ENCODE results near the gene MYO1D.

The MYO1D gene

DNA sequence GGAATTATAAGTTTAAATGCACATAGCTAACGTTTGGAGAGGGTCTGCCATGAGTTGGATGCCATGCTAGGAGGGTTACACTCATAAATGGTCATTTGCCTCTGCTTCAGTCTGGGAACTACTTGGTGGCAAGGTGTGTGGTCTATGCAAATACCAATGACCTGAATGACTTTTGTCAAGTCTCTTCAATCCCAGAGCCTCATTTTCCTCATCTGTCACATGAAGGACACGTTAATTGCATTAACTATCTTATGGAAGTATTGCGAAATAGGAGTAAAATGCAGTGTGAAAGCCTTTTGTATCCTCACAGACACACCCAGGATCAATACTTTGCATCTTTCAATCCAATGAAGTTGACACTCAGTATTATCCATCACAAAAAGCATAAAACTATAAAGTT is 327.4 kb downstream of the MYO1D start:
- no peak for DNase-seq (ENCODE audit: low read depth)
- H3K4me3 ChIP-seq (ENCODE audit: low read depth, low read length), result no peak overlapping the region
- TF ChIP-seq, protein P1, sequence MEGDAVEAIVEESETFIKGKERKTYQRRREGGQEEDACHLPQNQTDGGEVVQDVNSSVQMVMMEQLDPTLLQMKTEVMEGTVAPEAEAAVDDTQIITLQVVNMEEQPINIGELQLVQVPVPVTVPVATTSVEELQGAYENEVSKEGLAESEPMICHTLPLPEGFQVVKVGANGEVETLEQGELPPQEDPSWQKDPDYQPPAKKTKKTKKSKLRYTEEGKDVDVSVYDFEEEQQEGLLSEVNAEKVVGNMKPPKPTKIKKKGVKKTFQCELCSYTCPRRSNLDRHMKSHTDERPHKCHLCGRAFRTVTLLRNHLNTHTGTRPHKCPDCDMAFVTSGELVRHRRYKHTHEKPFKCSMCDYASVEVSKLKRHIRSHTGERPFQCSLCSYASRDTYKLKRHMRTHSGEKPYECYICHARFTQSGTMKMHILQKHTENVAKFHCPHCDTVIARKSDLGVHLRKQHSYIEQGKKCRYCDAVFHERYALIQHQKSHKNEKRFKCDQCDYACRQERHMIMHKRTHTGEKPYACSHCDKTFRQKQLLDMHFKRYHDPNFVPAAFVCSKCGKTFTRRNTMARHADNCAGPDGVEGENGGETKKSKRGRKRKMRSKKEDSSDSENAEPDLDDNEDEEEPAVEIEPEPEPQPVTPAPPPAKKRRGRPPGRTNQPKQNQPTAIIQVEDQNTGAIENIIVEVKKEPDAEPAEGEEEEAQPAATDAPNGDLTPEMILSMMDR (IDR thresholded peaks at IDR 0.05; ENCODE audit: control insufficient read depth, extremely low read depth, insufficient read depth), result no peak

DNA sequence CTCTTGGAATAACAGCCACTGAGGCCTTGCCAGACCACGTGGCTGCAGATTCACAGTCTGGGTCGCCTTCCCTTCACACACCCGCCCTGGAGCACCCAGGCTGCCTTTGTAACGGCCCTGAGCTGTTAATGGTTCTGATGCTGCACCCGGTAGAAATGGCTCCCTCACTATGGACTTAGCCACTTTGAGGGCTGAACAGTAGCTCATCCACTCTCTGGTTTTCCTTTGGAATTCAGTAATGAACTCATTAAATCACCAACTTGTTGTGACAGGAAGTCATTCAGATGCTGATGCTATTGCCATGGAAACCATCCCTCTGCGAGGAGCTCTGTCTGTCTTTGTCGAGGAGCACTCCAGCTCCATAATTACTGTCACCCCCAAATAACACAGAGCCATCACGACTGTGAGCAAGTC is 330.9 kb downstream of the MYO1D start:
- no peak for DNase-seq (ENCODE audit: low read depth)
- no peak overlapping the region for H3K4me3 ChIP-seq (ENCODE audit: low read depth, low read length)
- TF ChIP-seq, protein P1 (IDR thresholded peaks at IDR 0.05; ENCODE audit: control insufficient read depth, extremely low read depth, insufficient read depth), result no peak

DNA sequence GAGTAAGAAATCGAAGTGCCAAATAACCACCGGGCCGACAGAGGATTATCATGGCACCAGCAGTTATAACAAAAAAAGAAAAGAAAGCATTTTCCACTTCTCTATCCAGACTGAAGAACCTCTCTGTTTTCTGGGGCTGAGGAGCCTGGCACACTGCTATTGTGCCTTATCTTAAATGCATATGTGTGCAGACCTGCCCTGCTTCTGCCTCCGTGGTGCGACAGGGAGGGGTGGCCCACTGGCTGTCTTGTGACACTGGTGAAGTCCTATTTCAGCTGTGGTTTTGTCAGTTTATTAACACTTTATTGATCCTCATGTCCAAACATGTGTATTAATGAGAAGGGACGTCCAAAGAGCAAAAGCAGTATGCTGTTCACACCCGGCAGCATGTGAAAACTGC is 334.7 kb downstream of the MYO1D start:
- TF ChIP-seq, protein P1 (IDR thresholded peaks at IDR 0.05; ENCODE audit: control insufficient read depth, extremely low read depth, insufficient read depth), result no peak
- no peak for DNase-seq (ENCODE audit: low read depth)

DNA sequence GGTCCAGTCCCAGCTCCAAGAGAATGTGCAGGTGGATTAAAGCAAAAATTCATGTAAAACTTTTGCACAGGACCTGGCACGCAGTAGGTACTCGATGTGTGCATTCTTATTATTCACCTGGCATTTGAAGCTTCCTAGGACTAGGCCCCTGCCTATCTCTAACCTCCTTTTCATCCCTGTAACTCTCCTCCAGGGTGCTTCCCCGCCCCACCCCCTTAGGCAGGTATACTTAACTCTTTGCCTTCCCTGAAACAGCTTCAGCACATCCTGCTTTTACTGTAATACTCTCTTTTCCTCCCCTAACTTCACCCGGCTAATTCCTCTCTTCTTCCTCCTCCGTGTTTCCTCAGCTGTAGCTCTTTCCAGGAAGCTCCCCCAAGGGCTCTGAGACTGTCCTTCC is 335.3 kb downstream of the MYO1D start:
- TF ChIP-seq, protein P1 (IDR thresholded peaks at IDR 0.05; ENCODE audit: control insufficient read depth, extremely low read depth, insufficient read depth), result no peak
- no peak overlapping the region for H3K4me3 ChIP-seq (ENCODE audit: low read depth, low read length)
- DNase-seq (ENCODE audit: low read depth), result no peak

More for the DNA sequence above, 334.7 kb downstream of the MYO1D start:
- no peak overlapping the region for H3K4me3 ChIP-seq (ENCODE audit: low read depth, low read length)

DNA sequence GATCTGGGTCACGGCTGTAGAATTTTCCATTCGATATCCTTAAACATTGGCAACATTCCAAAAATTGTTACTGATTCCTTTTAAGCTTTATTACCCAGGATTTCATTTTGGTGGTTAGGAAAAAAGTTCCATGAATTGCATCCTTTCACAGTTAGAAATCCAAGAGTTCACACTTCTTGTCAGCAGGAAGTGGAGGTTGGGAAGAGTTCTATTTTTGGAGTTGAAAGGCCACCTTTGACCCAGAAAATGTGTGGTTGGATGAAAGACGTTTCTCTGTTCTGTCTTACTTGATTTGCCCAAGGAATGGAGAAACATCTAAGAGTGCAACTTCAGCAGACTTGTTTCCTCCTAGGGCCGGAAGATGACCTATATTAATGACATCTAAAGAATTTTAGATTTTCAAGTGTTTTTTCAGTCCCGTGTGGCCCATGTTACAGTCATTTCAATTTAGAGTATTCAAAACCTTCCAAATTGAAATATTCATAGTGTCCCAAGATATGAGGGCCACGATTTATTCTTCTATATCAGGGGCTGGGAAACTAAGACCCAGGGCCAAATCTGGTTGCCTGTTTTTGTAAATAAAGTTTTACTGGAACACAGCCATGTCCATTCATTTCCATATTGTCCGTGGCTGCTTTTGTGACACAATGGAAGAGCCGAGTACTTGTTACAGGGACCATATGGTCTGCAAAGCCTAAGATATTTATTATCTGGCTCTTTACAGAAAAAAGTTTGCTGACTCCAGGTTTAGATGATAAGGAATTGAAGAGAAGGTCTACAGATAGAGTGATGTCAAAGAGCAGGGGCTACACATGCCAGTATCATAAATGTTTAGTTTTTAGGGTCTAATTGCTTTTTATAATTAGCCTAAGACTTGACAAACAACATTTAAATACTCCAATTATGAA is 339.9 kb downstream of the MYO1D start:
- TF ChIP-seq, protein P1 (IDR thresholded peaks at IDR 0.05; ENCODE audit: control insufficient read depth, extremely low read depth, insufficient read depth), result no peak
- no peak overlapping the region for H3K4me3 ChIP-seq (ENCODE audit: low read depth, low read length)
- no peak for DNase-seq (ENCODE audit: low read depth)

DNA sequence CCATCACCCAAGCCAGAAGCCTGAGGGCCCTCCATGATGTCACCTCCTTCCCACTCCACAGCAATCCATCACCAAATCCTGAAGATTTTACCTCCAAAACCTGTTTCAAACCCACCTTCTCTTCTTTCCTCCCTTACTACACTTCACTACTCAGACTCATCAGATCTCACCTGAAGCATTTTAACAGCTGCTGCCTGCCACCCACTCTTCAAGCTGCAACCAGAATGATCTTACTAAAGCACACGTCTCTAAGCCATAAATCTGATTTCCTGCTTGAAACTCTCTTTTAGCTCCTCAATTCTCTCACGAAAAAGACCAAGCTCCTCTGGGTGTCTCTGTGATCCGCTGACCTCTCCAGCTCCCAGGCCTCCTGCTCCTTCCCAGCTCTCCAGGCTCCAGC is 343.6 kb downstream of the MYO1D start:
- H3K4me3 ChIP-seq (ENCODE audit: low read depth, low read length), result no peak overlapping the region
- no peak for DNase-seq (ENCODE audit: low read depth)
- TF ChIP-seq, protein P1 (IDR thresholded peaks at IDR 0.05; ENCODE audit: control insufficient read depth, extremely low read depth, insufficient read depth), result no peak
